ENCODE data around the gene NAXD.

DNA sequence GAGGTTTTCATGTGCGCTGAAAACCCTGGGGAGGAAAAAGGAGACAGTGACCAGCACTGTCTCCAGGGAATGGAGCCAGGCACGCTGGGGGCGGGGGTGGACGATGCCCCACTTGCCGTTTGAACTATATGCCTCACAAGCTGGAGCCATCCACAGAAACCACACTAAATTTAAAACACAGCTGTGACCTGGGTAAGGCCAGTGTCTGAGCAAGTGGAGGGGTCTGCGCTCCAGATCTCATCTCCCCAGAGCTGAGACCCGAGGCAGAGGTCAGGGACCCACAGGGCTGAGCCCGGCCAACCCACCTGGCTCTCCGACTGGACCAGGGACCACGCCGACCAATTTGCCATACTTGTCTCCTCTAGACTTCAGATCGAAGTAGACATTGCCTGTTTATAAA, 67.4 kb downstream of the NAXD start:
- TF ChIP-seq, protein P1, sequence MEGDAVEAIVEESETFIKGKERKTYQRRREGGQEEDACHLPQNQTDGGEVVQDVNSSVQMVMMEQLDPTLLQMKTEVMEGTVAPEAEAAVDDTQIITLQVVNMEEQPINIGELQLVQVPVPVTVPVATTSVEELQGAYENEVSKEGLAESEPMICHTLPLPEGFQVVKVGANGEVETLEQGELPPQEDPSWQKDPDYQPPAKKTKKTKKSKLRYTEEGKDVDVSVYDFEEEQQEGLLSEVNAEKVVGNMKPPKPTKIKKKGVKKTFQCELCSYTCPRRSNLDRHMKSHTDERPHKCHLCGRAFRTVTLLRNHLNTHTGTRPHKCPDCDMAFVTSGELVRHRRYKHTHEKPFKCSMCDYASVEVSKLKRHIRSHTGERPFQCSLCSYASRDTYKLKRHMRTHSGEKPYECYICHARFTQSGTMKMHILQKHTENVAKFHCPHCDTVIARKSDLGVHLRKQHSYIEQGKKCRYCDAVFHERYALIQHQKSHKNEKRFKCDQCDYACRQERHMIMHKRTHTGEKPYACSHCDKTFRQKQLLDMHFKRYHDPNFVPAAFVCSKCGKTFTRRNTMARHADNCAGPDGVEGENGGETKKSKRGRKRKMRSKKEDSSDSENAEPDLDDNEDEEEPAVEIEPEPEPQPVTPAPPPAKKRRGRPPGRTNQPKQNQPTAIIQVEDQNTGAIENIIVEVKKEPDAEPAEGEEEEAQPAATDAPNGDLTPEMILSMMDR (IDR thresholded peaks at IDR 0.05) = no peak
- TF ChIP-seq EP300 (IDR thresholded peaks at IDR 0.05) (no peak), POLR2AphosphoS5 (IDR thresholded peaks at IDR 0.05) (no peak), POLR2A (IDR thresholded peaks at IDR 0.05) (no peak)

Data from upper lobe of left lung (tissue), 4 donors.